Measurements from ENCODE around the gene MTF2.

GRCh38 chr1:93178418-93178817, 99.3 kb downstream of the MTF2 start:
- no peak for TF ChIP-seq CTCF (IDR thresholded peaks at IDR 0.05; ENCODE audit: low read depth, low read length, poor library complexity, severe bottlenecking)
- no peak for TF ChIP-seq EZH2phosphoT487 (IDR thresholded peaks at IDR 0.05; ENCODE audit: borderline replicate concordance, low read length)
